Body of pancreas (tissue), 4 donors: ENCODE measurements around the gene NTRK2.

Experiments
- CTCF ChIP-seq, 7 experiments: fragments of 450-650 bp in 4 of 7; fragments of 200-600 bp in 3 of 7; sonication (generic) in 3 of 7; IDR thresholded peaks; one replicate each; pipeline ENCODE4 v1.5.1; 2016 to 2019; ENCODE audit warnings: antibody characterized with exemption in 7 of 7
- POLR2A ChIP-seq, 3 donors: fragments of 450-650 bp; IDR thresholded peaks; one replicate each; pipeline ENCODE4 v1.6.1; 2016; ENCODE audit warnings: antibody characterized with exemption in 3 of 3, mild to moderate bottlenecking in 2 of 3

GRCh38 chr9:84992381-84992780, 322.9 kb downstream of the NTRK2 start:
- TF ChIP-seq CTCF (IDR thresholded peaks at IDR 0.05) (no peak), POLR2A (IDR thresholded peaks at IDR 0.05) (no peak)
